Brain microvascular endothelial cell (primary cell): ENCODE data around the gene C3orf20.

Experiments
- DNase-seq: peaks from one replicate; pipeline ENCODE4 v3.0.0-alpha.2; 2020
- H3K27ac ChIP-seq: fragments of 250-450 bp; sonication (Bioruptor Pico); 2 replicates; pipeline ENCODE4 v1.5.1; 2020; ENCODE audit warnings: mild to moderate bottlenecking, moderate library complexity
- H3K27me3 ChIP-seq: fragments of 250-450 bp; sonication (Bioruptor Pico); replicated peaks from 2 replicates; pipeline ENCODE4 v1.5.1; 2020; ENCODE audit warnings: mild to moderate bottlenecking
- H3K36me3 ChIP-seq: fragments of 250-450 bp; sonication (Bioruptor Pico); replicated peaks from 2 replicates; pipeline ENCODE4 v1.5.1; 2020; ENCODE audit warnings: mild to moderate bottlenecking
- H3K4me3 ChIP-seq: 2 replicates; pipeline ENCODE4 v1.5.1; 2011; ENCODE audit warnings: low read depth, mild to moderate bottlenecking, control low read depth, low read length, moderate library complexity
- CTCF ChIP-seq: IDR thresholded peaks from 2 replicates; pipeline ENCODE4 v1.5.1; 2011; ENCODE audit warnings: low read depth, mild to moderate bottlenecking, moderate library complexity, low read length, control low read depth, inconsistent platforms; ENCODE audit errors: missing control alignments
- in situ Hi-C: cut with HindIII; loops from 2 replicates; pipeline ENCODE4 v1.10.0; 2017; ENCODE audit warnings: low sequenced_read_pairs, low pct_ligation_motif_present

The C3orf20 gene

GRCh38 chr3:14664170-14664569, 10.8 kb upstream of the C3orf20 start:
- no peak for DNase-seq
- Histone ChIP-seq H3K4me3 (no peak overlapping the region), H3K27me3 (no peaks in the 10 kb centered on the region), H3K27ac (no peak overlapping the region), H3K36me3 (peaks cover 64% of the 10 kb centered on the region)
- in situ Hi-C loops = no loop called here
- TF ChIP-seq CTCF = no peak

GRCh38 chr3:14672588-14672987, 2.4 kb upstream of the C3orf20 start:
- no peak for TF ChIP-seq CTCF
- in situ Hi-C loops = no loop called here
- Histone ChIP-seq H3K36me3 (peaks cover 32% of the 10 kb centered on the region), H3K27ac (no peak overlapping the region), H3K27me3 (no peaks in the 10 kb centered on the region), H3K4me3 (no peak overlapping the region)
- DNase-seq = no peak

- H3K27ac ChIP-seq = no peak overlapping the region
- TF ChIP-seq CTCF = no peak
- no peaks in the 10 kb centered on the region for H3K27me3 ChIP-seq
- H3K36me3 ChIP-seq = peaks cover 3% of the 10 kb centered on the region
- no peak overlapping the region for H3K4me3 ChIP-seq
- DNase-seq = no peak
- in situ Hi-C loops = no loop called here
Observed at GRCh38 chr3:14676881-14677280, 1.9 kb downstream of the C3orf20 start.

GRCh38 chr3:14678015-14678503, 3.1 kb downstream of the C3orf20 start:
- TF ChIP-seq CTCF = no peak
- Histone ChIP-seq H3K36me3 (no peaks in the 10 kb centered on the region), H3K4me3 (no peak overlapping the region), H3K27ac (no peak overlapping the region), H3K27me3 (no peaks in the 10 kb centered on the region)
- in situ Hi-C loops = no loop called here
- DNase-seq = no peak

GRCh38 chr3:14680115-14680514, 5.2 kb downstream of the C3orf20 start:
- TF ChIP-seq CTCF = no peak
- H3K36me3 ChIP-seq = no peaks in the 10 kb centered on the region
- in situ Hi-C loops = no loop called here
- H3K27me3 ChIP-seq = no peaks in the 10 kb centered on the region
- H3K27ac ChIP-seq = no peak overlapping the region
- no peak for DNase-seq
- no peak overlapping the region for H3K4me3 ChIP-seq

GRCh38 chr3:14680716-14681115, 5.8 kb downstream of the C3orf20 start:
- in situ Hi-C loops = no loop called here
- H3K27me3 ChIP-seq = no peaks in the 10 kb centered on the region
- DNase-seq = peak; percentile 63
- no peak overlapping the region for H3K4me3 ChIP-seq
- H3K36me3 ChIP-seq = no peaks in the 10 kb centered on the region
- TF ChIP-seq CTCF = no peak
- no peak overlapping the region for H3K27ac ChIP-seq
